ENCODE data around the gene PACS2.

PACS2 gene

GRCh38 chr14:105439179-105439578, 124.6 kb downstream of the PACS2 start:
- DNase-seq (ENCODE audit: low read depth, low spot score), result no peak

GRCh38 chr14:105439710-105440553, 125.4 kb downstream of the PACS2 start:
- no peak for DNase-seq (ENCODE audit: low read depth, low spot score)

GRCh38 chr14:105440554-105440900, 126.0 kb downstream of the PACS2 start:
- no peak for DNase-seq (ENCODE audit: low read depth, low spot score)

GRCh38 chr14:105440992-105441391, 126.4 kb downstream of the PACS2 start:
- DNase-seq (ENCODE audit: low read depth, low spot score), result no peak

- DNase-seq (ENCODE audit: low read depth, low spot score), result no peak
Observed at GRCh38 chr14:105442125-105442524, 127.6 kb downstream of the PACS2 start.

GRCh38 chr14:105442834-105443233, 128.3 kb downstream of the PACS2 start:
- no peak for DNase-seq (ENCODE audit: low read depth, low spot score)

GRCh38 chr14:105444859-105445258, 130.3 kb downstream of the PACS2 start:
- no peak for DNase-seq (ENCODE audit: low read depth, low spot score)

- no peak for DNase-seq (ENCODE audit: low read depth, low spot score)
Observed at GRCh38 chr14:105445290-105445689, 130.7 kb downstream of the PACS2 start.

- no peak for DNase-seq (ENCODE audit: low read depth, low spot score)
Observed at GRCh38 chr14:105445901-105446845, 131.6 kb downstream of the PACS2 start.

- DNase-seq (ENCODE audit: low read depth, low spot score), result no peak
Observed at GRCh38 chr14:105446971-105447370, 132.4 kb downstream of the PACS2 start.
